Aorta (tissue), 5 donors: ENCODE results near the gene GPATCH4. TPM values are rescaled to one million over a fixed set of nuclear protein-coding genes. Genes with fewer than 3 reads are reported as not detected.
"Not testable (repeated sequence)": the region's sequence is repeated elsewhere in the genome, so short reads cannot be mapped to it uniquely, and the experiment has no call there.

Experiments
- ATAC-seq: fragments of 200-7000 bp; cut with Tn5 transposase; one replicate; pipeline ENCODE4 v1.9.1; 2022; ENCODE audit warnings: moderate library complexity; ENCODE audit not compliant: low FRiP score
- DNase-seq, 2 donors: peaks; one replicate each; pipeline ENCODE4 v3.0.0-alpha.2; 2020
- H3K27ac ChIP-seq, 2 donors: one replicate each; pipeline ENCODE4 v1.5.1; 2013; ENCODE audit warnings: low read length in 2 of 2, mild to moderate bottlenecking in 2 of 2, moderate library complexity in 2 of 2, control low read depth in 1 of 2, inconsistent platforms in 1 of 2, low read depth in 1 of 2
- H3K27me3 ChIP-seq, 2 donors: one replicate each; pipeline ENCODE4 v1.6.1; 2013; ENCODE audit warnings: control low read depth in 1 of 2, low read length in 1 of 2, mild to moderate bottlenecking in 1 of 2, moderate library complexity in 1 of 2; ENCODE audit not compliant: insufficient read depth in 2 of 2, control insufficient read depth in 1 of 2
- H3K36me3 ChIP-seq, 2 donors: one replicate each; pipeline ENCODE4 v1.6.1; 2013; ENCODE audit warnings: control low read depth in 1 of 2, low read length in 1 of 2, mild to moderate bottlenecking in 1 of 2; ENCODE audit not compliant: insufficient read depth in 2 of 2, control insufficient read depth in 1 of 2
- H3K4me1 ChIP-seq, 2 donors: one replicate each; pipeline ENCODE4 v1.6.1; 2013; ENCODE audit warnings: low read length in 2 of 2, control low read depth in 1 of 2, mild to moderate bottlenecking in 1 of 2, moderate library complexity in 1 of 2; ENCODE audit not compliant: insufficient read depth in 2 of 2, control insufficient read depth in 1 of 2
- H3K4me3 ChIP-seq, 2 donors: one replicate each; pipeline ENCODE4 v1.5.1; 2013; ENCODE audit warnings: low read length in 2 of 2, control low read depth in 1 of 2, mild to moderate bottlenecking in 1 of 2
- H3K9me3 ChIP-seq: one replicate; pipeline ENCODE4 v1.6.1; 2013; ENCODE audit warnings: mild to moderate bottlenecking, low read length; ENCODE audit not compliant: control insufficient read depth
- WGBS, 2 donors: extraction: QIAGEN DNeasy Blood & Tissue Kit; methylation state at CpG; one replicate each; pipeline ENCODE4 v1.1.7; 2013; 5-methylcytosine and 5-hydroxymethylcytosine counted together
- intact Hi-C, 2 donors: fragments of 100-400 bp; cut with DNase I; formaldehyde crosslinking; loops; one replicate each; pipeline versions ENCODE4 v1.14.2 to v1.15.0; 2022
- polyA plus RNA-seq, 2 donors: library from polyadenylated mRNA; stranded (reverse); fragments of 200-250 nt; gene quantifications; one replicate each; pipeline ENCODE4 v1.2.3, GENCODE V29; 2013
- total RNA-seq, 2 donors: library from RNA; stranded (reverse); fragmentation: NEBNext Ultra II Directional; extraction: Animal tissue kit (Norgen Biotek cat#: 25700); gene quantifications; one replicate each; pipeline ENCODE4 v1.2.1, GENCODE V29; 2021
- donor health status: healthy with polysubstance abuse.
- donor health status: Bipolar disorder and iron deficiency.
- donor health status: DM: no; HTN: no; CAD: no.
- donor health status: DM: no; HTN: no; CAD: no.
- donor health status: DM: yes; HTN: yes; CAD: no.

GPATCH4 gene
- total and polyA plus RNA-seq, 4 donors = 12.2 to 24.0 (median 19.0) TPM

- H3K27ac ChIP-seq = peak overlapping the region in 1 of 2 donors; percentile 23
- intact Hi-C loops = loop anchor here in 1 of 2 donors (5.0 kb wide), 1 partner anchor 78 kb away; no protein-coding TSS in a partner anchor
- no peak for DNase-seq
Observed at GRCh38 chr1:156590326-156591180, 10.7 kb downstream of the GPATCH4 start.

GRCh38 chr1:156589546-156589945 lies 11.7 kb downstream of the GPATCH4 start:
- no peak for ATAC-seq
- DNase-seq = no peak
- H3K4me1 ChIP-seq = no peaks in the 10 kb centered on the region
- intact Hi-C loops = no loop called here
- WGBS, 2 donors = 42 to 53% methylated on average over 5 of the region's 5 CpGs
- H3K4me3 ChIP-seq = no peak overlapping the region
- no peak overlapping the region for H3K27ac ChIP-seq
- H3K36me3 ChIP-seq = peaks cover 0 to 1% of the 10 kb centered on the region in 2 donors
- no peaks in the 10 kb centered on the region for H3K27me3 ChIP-seq
- H3K9me3 ChIP-seq = no peaks in the 10 kb centered on the region

More at GRCh38 chr1:156590326-156591180, 10.7 kb downstream of the GPATCH4 start:
- Histone ChIP-seq H3K9me3 (no peaks in the 10 kb centered on the region), H3K4me1 (no peaks in the 10 kb centered on the region), H3K4me3 (no peak overlapping the region), H3K27me3 (no peaks in the 10 kb centered on the region), H3K36me3 (peaks cover 0 to 4% of the 10 kb centered on the region in 2 donors)
- ATAC-seq = no peak
- 83% methylated on average over 10 of the region's 10 CpGs for WGBS, 2 donors

GRCh38 chr1:156587927-156588326 lies 13.4 kb downstream of the GPATCH4 start:
- H3K27me3 ChIP-seq, ATAC-seq, H3K9me3 ChIP-seq, H3K4me3 ChIP-seq, H3K36me3 ChIP-seq, H3K27ac ChIP-seq, intact Hi-C loops, H3K4me1 ChIP-seq: not testable (repeated sequence)
- peak in 1 of 2 donors; percentile 9 for DNase-seq
- WGBS, 2 donors = 84 to 87% methylated on average over 8 of the region's 8 CpGs

GRCh38 chr1:156586892-156587477 lies 14.3 kb downstream of the GPATCH4 start:
- Histone ChIP-seq H3K27me3 (no peaks in the 10 kb centered on the region), H3K9me3 (no peaks in the 10 kb centered on the region), H3K36me3 (no peaks in the 10 kb centered on the region), H3K4me1 (no peaks in the 10 kb centered on the region), H3K27ac (no peak overlapping the region), H3K4me3 (no peak overlapping the region)
- WGBS, 2 donors = 91 to 92% methylated on average over 3 of the region's 3 CpGs
- intact Hi-C loops = no loop called here
- ATAC-seq = no peak
- peak in 1 of 2 donors; percentile 25 for DNase-seq

- Histone ChIP-seq H3K36me3 (no peaks in the 10 kb centered on the region), H3K27me3 (no peaks in the 10 kb centered on the region), H3K9me3 (no peaks in the 10 kb centered on the region), H3K4me3 (no peak overlapping the region), H3K4me1 (no peaks in the 10 kb centered on the region), H3K27ac (no peak overlapping the region)
- DNase-seq (peak in 1 of 2 donors; percentile 36), ATAC-seq (no peak)
- WGBS, 2 donors = 67 to 72% methylated on average over 4 of the region's 4 CpGs
- intact Hi-C loops = no loop called here
Observed at GRCh38 chr1:156586323-156586722, 15.0 kb downstream of the GPATCH4 start.

GRCh38 chr1:156584813-156585212 lies 16.5 kb downstream of the GPATCH4 start:
- intact Hi-C loops = loop anchor here (2.0 to 5.0 kb wide), 3 partner anchors 24 to 72 kb away; no protein-coding TSS in a partner anchor
- WGBS, 2 donors = 52 to 54% methylated on average over 11 of the region's 11 CpGs
- Histone ChIP-seq H3K27ac (no peak overlapping the region), H3K4me1 (no peaks in the 10 kb centered on the region), H3K27me3 (no peaks in the 10 kb centered on the region), H3K9me3 (no peaks in the 10 kb centered on the region), H3K4me3 (no peak overlapping the region), H3K36me3 (no peaks in the 10 kb centered on the region)
- ATAC-seq (no peak), DNase-seq (no peak)

GRCh38 chr1:156583821-156584622 lies 17.3 kb downstream of the GPATCH4 start:
- H3K4me1 ChIP-seq = no peaks in the 10 kb centered on the region
- DNase-seq (peak in 1 of 2 donors; percentile 76), ATAC-seq (peak; percentile 74)
- H3K27me3 ChIP-seq = no peaks in the 10 kb centered on the region
- intact Hi-C loops = loop anchor here (2.0 to 5.0 kb wide), 3 partner anchors 25 to 73 kb away; no protein-coding TSS in a partner anchor
- no peak overlapping the region for H3K27ac ChIP-seq
- no peak overlapping the region for H3K4me3 ChIP-seq
- H3K36me3 ChIP-seq = no peaks in the 10 kb centered on the region
- H3K9me3 ChIP-seq = no peaks in the 10 kb centered on the region
- 53% methylated on average over 20 of the region's 20 CpGs for WGBS, 2 donors

- Histone ChIP-seq H3K4me1 (no peaks in the 10 kb centered on the region), H3K36me3 (no peaks in the 10 kb centered on the region), H3K27ac (no peak overlapping the region), H3K4me3 (no peak overlapping the region), H3K9me3 (no peaks in the 10 kb centered on the region), H3K27me3 (no peaks in the 10 kb centered on the region)
- ATAC-seq (no peak), DNase-seq (no peak)
- intact Hi-C loops = loop anchor here in 1 of 2 donors (5.0 kb wide), 1 partner anchor 75 kb away; no protein-coding TSS in a partner anchor
- WGBS, 2 donors = 80 to 85% methylated on average over 9 of the region's 9 CpGs
Observed at GRCh38 chr1:156582388-156583017, 18.8 kb downstream of the GPATCH4 start.
